Stimulated activated CD4-positive, alpha-beta T cell treated with anti-CD3 and anti-CD28 coated beads, Interleukin-4, amount 100 ng/mL, for 4 hours (primary cell): Measurements from ENCODE around the gene MICAL3.

Source experiments
- DNase-seq, 2 experiments: peaks; one replicate each; pipeline ENCODE4 v3.0.0-alpha.2; 2020

MICAL3 gene

GRCh38 chr22:17905445-17905844 is 118.9 kb downstream of the MICAL3 start:
- no peak for DNase-seq

- no peak for DNase-seq
These were observed 120.6 kb downstream of the MICAL3 start for GRCh38 chr22:17903564-17904295.

GRCh38 chr22:17902960-17903359 is 121.4 kb downstream of the MICAL3 start:
- no peak for DNase-seq

GRCh38 chr22:17898375-17898774 is 126.0 kb downstream of the MICAL3 start:
- no peak for DNase-seq

- DNase-seq: no peak
These were observed 126.5 kb downstream of the MICAL3 start for GRCh38 chr22:17897858-17898257.

GRCh38 chr22:17897426-17897825 is 126.9 kb downstream of the MICAL3 start:
- DNase-seq: no peak

GRCh38 chr22:17896586-17896985 is 127.8 kb downstream of the MICAL3 start:
- DNase-seq: no peak

- DNase-seq: no peak
These were observed 130.3 kb downstream of the MICAL3 start for GRCh38 chr22:17893900-17894535.

- DNase-seq: no peak
These were observed 132.0 kb downstream of the MICAL3 start for GRCh38 chr22:17892376-17892775.

- no peak for DNase-seq
These were observed 132.7 kb downstream of the MICAL3 start for GRCh38 chr22:17891481-17892167.

- no peak for DNase-seq
These were observed 133.5 kb downstream of the MICAL3 start for GRCh38 chr22:17890892-17891291.

GRCh38 chr22:17890245-17890671 is 134.1 kb downstream of the MICAL3 start:
- DNase-seq: no peak

GRCh38 chr22:17888855-17889254 is 135.5 kb downstream of the MICAL3 start:
- DNase-seq: no peak

GRCh38 chr22:17888439-17888838 is 135.9 kb downstream of the MICAL3 start:
- DNase-seq: no peak

GRCh38 chr22:17884893-17885292 is 139.5 kb downstream of the MICAL3 start:
- DNase-seq: no peak

- no peak for DNase-seq
These were observed 140.3 kb downstream of the MICAL3 start for GRCh38 chr22:17884084-17884483.

GRCh38 chr22:17883356-17883755 is 141.0 kb downstream of the MICAL3 start:
- DNase-seq: no peak

GRCh38 chr22:17882727-17883126 is 141.6 kb downstream of the MICAL3 start:
- DNase-seq: no peak

GRCh38 chr22:17882162-17882561 is 142.2 kb downstream of the MICAL3 start:
- no peak for DNase-seq

- no peak for DNase-seq
These were observed 143.0 kb downstream of the MICAL3 start for GRCh38 chr22:17881366-17881765.

- DNase-seq: no peak
These were observed 143.9 kb downstream of the MICAL3 start for GRCh38 chr22:17880468-17880867.

- no peak for DNase-seq
These were observed 144.3 kb downstream of the MICAL3 start for GRCh38 chr22:17880020-17880419.

GRCh38 chr22:17878941-17879340 is 145.4 kb downstream of the MICAL3 start:
- no peak for DNase-seq

- no peak for DNase-seq
These were observed 146.1 kb downstream of the MICAL3 start for GRCh38 chr22:17878186-17878694.
